Measurements from ENCODE around the gene ADAM8.

Gene ADAM8

DNA sequence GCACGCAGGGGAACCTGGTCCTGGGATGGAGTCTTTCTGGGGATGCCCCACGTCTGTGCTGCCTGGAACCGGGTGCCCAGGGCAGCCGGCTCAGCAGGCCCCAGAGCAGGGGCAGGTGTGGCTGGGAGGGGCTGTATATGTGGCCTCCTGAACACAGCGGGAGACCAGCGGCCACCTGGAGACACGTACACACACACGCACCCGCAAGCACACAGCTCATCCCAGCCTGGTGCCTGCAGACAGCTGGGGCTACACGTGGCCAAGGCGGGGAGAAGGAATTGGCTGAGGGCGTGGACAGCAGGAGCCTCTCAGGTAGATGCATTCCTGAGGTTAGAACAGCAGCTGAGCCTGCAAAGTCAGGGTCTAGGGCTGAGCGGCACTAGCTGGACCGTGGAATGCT is 14.0 kb downstream of the ADAM8 start:
- no peak for DNase-seq (ENCODE audit: extremely low read depth, low read depth)
- no peak overlapping the region for H3K4me3 ChIP-seq (replicated peaks; ENCODE audit: low read depth, low read length)
- TF ChIP-seq, protein P1, sequence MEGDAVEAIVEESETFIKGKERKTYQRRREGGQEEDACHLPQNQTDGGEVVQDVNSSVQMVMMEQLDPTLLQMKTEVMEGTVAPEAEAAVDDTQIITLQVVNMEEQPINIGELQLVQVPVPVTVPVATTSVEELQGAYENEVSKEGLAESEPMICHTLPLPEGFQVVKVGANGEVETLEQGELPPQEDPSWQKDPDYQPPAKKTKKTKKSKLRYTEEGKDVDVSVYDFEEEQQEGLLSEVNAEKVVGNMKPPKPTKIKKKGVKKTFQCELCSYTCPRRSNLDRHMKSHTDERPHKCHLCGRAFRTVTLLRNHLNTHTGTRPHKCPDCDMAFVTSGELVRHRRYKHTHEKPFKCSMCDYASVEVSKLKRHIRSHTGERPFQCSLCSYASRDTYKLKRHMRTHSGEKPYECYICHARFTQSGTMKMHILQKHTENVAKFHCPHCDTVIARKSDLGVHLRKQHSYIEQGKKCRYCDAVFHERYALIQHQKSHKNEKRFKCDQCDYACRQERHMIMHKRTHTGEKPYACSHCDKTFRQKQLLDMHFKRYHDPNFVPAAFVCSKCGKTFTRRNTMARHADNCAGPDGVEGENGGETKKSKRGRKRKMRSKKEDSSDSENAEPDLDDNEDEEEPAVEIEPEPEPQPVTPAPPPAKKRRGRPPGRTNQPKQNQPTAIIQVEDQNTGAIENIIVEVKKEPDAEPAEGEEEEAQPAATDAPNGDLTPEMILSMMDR (IDR thresholded peaks at IDR 0.05; ENCODE audit: low read depth, low read length, missing control alignments): no peak

DNA sequence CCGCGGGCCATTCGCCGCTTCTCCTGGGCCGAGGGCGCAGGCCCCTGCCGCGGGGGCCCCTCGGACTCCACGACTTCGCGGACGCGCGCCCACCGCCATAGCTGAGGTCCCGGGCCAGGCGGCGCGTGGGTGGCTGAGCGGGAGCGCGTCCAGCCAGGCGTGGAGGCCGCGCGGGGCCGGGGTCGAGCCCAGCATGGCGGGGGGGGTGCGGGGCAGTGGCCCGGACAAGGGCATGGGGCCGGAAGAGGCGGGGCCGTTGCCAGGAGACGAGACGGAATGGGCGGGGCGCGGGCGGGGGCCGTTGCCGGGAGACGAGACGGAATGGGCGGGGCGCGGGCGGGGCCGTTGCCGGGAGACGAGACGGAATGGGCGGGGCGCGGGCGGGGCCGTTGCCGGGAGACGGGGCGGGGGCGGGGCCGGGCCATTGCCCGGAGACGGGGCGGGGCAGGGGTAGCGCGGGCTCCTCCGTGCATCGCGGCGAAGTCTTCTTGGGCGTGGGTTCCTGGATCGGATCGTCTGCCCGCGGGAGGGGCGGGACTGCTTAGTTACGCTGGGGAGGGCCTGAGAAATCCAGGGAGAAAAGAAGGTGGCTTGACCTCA is 14.8 kb downstream of the ADAM8 start:
- no peak for DNase-seq (ENCODE audit: extremely low read depth, low read depth)
- peak overlapping the region; percentile 29 for H3K4me3 ChIP-seq (replicated peaks; ENCODE audit: low read depth, low read length)
- TF ChIP-seq, protein P1 (IDR thresholded peaks at IDR 0.05; ENCODE audit: low read depth, low read length, missing control alignments): no peak

DNA sequence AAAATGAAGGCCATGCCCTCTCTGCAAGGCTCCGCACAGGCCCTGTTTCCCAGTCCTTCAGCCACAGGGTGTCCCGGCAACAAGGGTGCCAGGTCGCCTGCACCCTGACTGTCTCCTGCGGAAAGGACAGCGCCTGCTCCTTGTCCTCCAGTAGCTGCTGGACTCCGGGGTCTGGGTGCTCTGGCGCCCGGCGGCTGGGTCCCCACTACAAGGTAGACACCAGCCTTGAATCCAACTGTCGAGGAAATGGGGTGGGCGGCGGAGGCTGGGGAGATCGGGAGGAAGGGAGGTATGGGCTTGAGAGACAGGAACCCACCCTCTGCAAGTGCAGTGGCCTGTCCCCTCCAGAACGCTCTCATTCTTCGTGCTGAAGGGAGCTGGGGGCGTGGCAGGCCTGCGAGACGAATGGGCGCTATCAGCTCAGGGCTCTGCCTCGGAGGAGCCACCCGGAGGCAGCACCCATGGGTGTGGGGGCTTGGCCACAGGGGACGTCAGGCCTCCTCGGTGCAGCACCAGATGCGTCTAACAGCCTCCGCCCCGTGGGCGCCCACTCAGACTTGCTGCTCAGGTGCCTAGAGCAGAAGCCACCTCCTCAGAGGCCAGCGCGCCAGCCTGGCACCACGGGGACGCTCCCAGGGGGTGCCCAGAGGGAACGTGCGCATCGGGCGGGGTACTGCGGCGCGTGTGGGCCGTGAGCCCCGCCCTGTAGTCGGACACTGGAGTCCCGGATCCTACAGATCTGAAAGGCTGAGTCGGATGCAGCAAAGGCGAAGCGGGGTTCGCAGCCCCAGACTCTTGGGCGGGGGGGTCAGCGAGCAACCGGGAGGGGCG is 15.6 kb downstream of the ADAM8 start:
- H3K4me3 ChIP-seq (replicated peaks; ENCODE audit: low read depth, low read length): peak overlapping the region; percentile 29
- TF ChIP-seq, protein P1 (IDR thresholded peaks at IDR 0.05; ENCODE audit: low read depth, low read length, missing control alignments): no peak
- DNase-seq (ENCODE audit: extremely low read depth, low read depth): no peak

DNA sequence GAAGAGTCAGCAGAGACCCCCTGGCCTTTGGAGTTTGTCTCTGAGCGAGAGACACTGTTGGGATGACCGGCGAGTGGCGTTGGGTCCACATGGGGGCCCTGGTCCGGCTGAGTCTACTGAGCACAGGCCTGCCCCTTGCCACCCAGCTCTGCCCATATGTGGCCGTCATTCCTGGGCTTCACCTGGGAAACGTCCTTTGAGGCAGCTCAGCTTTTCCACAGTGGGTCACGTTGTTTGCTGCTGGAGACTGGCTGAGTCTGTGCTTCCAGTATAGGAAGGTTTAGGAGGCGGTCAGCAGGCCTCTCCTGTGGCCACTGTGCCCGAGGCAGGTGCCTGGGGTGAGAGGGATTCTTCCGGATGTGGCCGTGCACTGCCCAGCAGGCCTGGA is 17.1 kb downstream of the ADAM8 start:
- DNase-seq (ENCODE audit: extremely low read depth, low read depth): no peak
- TF ChIP-seq, protein P1 (IDR thresholded peaks at IDR 0.05; ENCODE audit: low read depth, low read length, missing control alignments): no peak
- no peak overlapping the region for H3K4me3 ChIP-seq (replicated peaks; ENCODE audit: low read depth, low read length)

DNA sequence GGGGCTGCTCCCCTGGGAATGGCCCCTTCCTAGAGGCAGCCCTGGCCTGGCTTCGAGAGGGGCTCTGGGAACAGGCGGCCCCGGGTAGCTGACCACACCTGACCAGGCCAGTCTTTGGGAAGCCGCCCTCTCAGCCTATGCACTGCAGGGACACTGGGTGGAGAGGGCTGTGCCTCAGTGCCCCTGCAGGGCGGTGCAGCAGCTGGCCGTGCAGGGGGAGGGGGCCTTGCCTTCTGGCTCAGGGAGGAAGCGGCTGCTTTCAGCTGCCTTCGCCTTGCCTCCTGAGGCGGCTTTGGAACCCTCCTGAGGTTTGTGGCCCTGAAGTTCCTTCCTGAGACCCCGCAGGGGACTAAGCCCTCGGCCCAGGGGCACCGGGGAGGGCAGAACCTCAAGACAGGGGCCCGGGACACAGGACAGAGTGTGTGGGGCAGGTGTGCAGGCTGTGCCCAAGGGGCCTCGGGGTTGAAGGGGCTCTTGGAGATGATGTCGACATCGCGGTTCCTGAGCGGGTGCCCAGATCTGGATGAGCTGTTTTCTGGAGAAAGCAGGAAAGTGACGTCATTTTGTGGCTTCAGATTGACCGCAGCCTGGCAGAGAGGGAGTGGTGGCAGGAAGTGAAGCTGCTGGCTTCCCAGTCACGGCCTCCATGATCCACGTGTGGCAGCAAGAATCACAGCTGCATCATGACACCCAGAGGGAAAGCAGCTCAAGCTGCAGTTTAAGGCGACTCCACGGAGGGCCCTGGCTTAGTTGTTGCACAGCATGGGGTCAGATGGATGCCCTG is 17.7 kb downstream of the ADAM8 start:
- TF ChIP-seq, protein P1 (IDR thresholded peaks at IDR 0.05; ENCODE audit: low read depth, low read length, missing control alignments): no peak
- DNase-seq (ENCODE audit: extremely low read depth, low read depth): peak; percentile 98
- H3K4me3 ChIP-seq (replicated peaks; ENCODE audit: low read depth, low read length): no peak overlapping the region

DNA sequence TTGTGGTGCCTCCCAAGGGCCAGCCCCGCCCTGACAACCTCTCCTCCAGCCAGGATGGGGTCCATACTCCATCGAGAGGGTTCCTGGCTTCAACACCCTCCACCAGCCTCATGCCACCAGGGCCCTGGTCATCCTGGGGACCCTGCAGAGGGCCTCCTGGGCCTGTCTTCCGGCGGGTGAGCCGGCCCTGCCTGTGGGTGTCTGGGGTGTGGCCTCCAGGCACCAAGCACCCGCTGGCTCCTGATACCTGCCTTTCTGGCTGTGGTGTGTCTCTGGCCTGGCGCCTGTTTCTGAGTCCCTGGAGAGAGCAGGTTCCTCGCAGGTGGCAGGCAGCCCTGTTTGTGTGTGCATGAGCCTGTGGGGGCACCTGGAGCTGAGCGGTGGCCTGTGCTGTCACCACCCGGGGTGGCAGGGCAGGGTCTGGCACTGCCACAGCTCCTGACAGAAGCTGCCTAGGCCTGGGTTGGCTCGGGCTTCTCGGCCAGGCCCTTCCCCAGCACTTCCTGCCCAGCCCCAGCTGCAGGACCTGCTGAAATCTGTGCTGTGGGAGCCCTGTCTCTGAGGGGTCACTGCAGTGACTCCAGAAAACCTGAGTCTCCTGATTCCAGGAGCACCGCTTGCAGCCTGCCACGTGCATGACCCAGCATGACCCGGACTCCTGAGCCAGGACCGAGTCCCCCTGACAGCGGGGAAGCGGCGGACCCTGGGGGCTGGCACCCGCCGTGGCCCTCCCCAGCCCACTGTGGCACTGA is 18.4 kb downstream of the ADAM8 start:
- H3K4me3 ChIP-seq (replicated peaks; ENCODE audit: low read depth, low read length): no peak overlapping the region
- DNase-seq (ENCODE audit: extremely low read depth, low read depth): no peak
- TF ChIP-seq, protein P1 (IDR thresholded peaks at IDR 0.05; ENCODE audit: low read depth, low read length, missing control alignments): no peak
